GM23338 (cell line): ENCODE results near the gene RAB11FIP3. TPM values are rescaled to one million over a fixed set of nuclear protein-coding genes. Genes with fewer than 3 reads are reported as not detected.
A peak's percentile ranks its signal among the peaks of the same experiment; 100 is the strongest.

Source experiments
- ATAC-seq: fragments of 200-7000 bp; cut with Tn5 transposase; 3 replicates; pipeline ENCODE4 v1.9.1; 2020
- DNase-seq: peaks from one replicate; pipeline ENCODE4 v3.0.0-alpha.2; 2015; ENCODE audit warnings: low spot score
- H2AFZ ChIP-seq: fragments of 200-600 bp; sonication (generic); 2 replicates; pipeline ENCODE4 v1.8.0; 2016; ENCODE audit warnings: antibody characterized with exemption, mild to moderate bottlenecking, moderate library complexity
- H3F3A ChIP-seq: fragments of 200-600 bp; sonication (generic); replicated peaks from 2 replicates; pipeline ENCODE4 v1.8.0; 2017; ENCODE audit warnings: antibody characterized with exemption, mixed run types, low read depth
- H3K27ac ChIP-seq: fragments of 200-600 bp; sonication (generic); 2 replicates; pipeline ENCODE4 v1.6.1; 2016; ENCODE audit warnings: low read depth
- H3K27me3 ChIP-seq: fragments of 200-600 bp; sonication (generic); 2 replicates; pipeline ENCODE4 v1.8.0; 2016; ENCODE audit warnings: mild to moderate bottlenecking, mixed run types, moderate library complexity; ENCODE audit not compliant: insufficient read depth
- H3K36me3 ChIP-seq: fragments of 200-600 bp; sonication (generic); 2 replicates; pipeline ENCODE4 v1.8.0; 2016; ENCODE audit warnings: mild to moderate bottlenecking; ENCODE audit not compliant: insufficient read depth
- H3K4me1 ChIP-seq: fragments of 200-600 bp; sonication (generic); 2 replicates; pipeline ENCODE4 v1.8.0; 2016; ENCODE audit warnings: mild to moderate bottlenecking, moderate library complexity; ENCODE audit not compliant: insufficient read depth
- H3K4me2 ChIP-seq: fragments of 200-600 bp; sonication (generic); 2 replicates; pipeline ENCODE4 v1.7.1; 2017; ENCODE audit warnings: mixed run types
- H3K4me3 ChIP-seq: fragments of 200-600 bp; sonication (generic); 2 replicates; pipeline ENCODE4 v1.6.1; 2016; ENCODE audit warnings: mixed run types
- H3K79me2 ChIP-seq: fragments of 200-600 bp; sonication (generic); replicated peaks from 2 replicates; pipeline ENCODE4 v1.8.0; 2017; ENCODE audit warnings: mild to moderate bottlenecking; ENCODE audit not compliant: insufficient read depth
- H3K9me2 ChIP-seq: fragments of 200-600 bp; sonication (generic); 2 replicates; pipeline ENCODE4 v1.8.0; 2017; ENCODE audit not compliant: insufficient read depth
- H4K20me1 ChIP-seq: fragments of 200-600 bp; sonication (generic); replicated peaks from 2 replicates; pipeline ENCODE4 v1.8.0; 2017; ENCODE audit warnings: mild to moderate bottlenecking; ENCODE audit not compliant: insufficient read depth
- H3K27ac Mint-ChIP-seq: 2 replicates; pipeline ENCODE4 v1.8.0; 2020; ENCODE audit warnings: inconsistent platforms, mild to moderate bottlenecking, moderate library complexity, mixed read lengths
- H3K27me3 Mint-ChIP-seq: 3 replicates; pipeline ENCODE4 v1.8.0; 2022; ENCODE audit warnings: low read depth, mild to moderate bottlenecking, moderate library complexity, mixed read lengths, inconsistent platforms; ENCODE audit not compliant: insufficient read depth, poor library complexity
- H3K36me3 Mint-ChIP-seq: 3 replicates; pipeline ENCODE4 v1.8.0; 2021; ENCODE audit warnings: low read depth, mild to moderate bottlenecking, inconsistent platforms, moderate library complexity, mixed read lengths
- H3K4me1 Mint-ChIP-seq: 3 replicates; pipeline ENCODE4 v1.8.0; 2020; ENCODE audit warnings: mild to moderate bottlenecking, inconsistent platforms, mixed read lengths
- H3K4me3 Mint-ChIP-seq: 3 replicates; pipeline ENCODE4 v1.8.0; 2021; ENCODE audit warnings: moderate library complexity, mild to moderate bottlenecking, inconsistent platforms, mixed read lengths
- H3K9me3 Mint-ChIP-seq: 3 replicates; pipeline ENCODE4 v1.8.0; 2020; ENCODE audit warnings: moderate library complexity, mild to moderate bottlenecking, inconsistent platforms, mixed read lengths
- CREB1 ChIP-seq: fragments of 250-450 bp; sonication (Bioruptor Pico); IDR thresholded peaks from 2 replicates; pipeline ENCODE4 v1.5.0; 2020; ENCODE audit warnings: low read depth, mild to moderate bottlenecking, moderate library complexity
- EZH2 ChIP-seq: fragments of 200-600 bp; sonication (generic); IDR thresholded peaks from one replicate; pipeline ENCODE4 v1.8.0; 2017; ENCODE audit warnings: antibody characterized with exemption, mild to moderate bottlenecking, low read depth; ENCODE audit not compliant: unreplicated experiment
- EZH2phosphoT487 ChIP-seq: fragments of 200-600 bp; sonication (generic); IDR thresholded peaks from one replicate; pipeline ENCODE4 v1.8.1; 2018; ENCODE audit warnings: antibody characterized with exemption; ENCODE audit not compliant: unreplicated experiment
- JUNB ChIP-seq: IDR thresholded peaks from one replicate; pipeline ENCODE4 v1.6.1; 2016; ENCODE audit warnings: antibody characterized with exemption; ENCODE audit not compliant: unreplicated experiment
- NANOG ChIP-seq: IDR thresholded peaks from 2 replicates; pipeline ENCODE4 v1.6.1; 2016; ENCODE audit warnings: antibody characterized with exemption, borderline replicate concordance
- POLR2AphosphoS5 ChIP-seq: IDR thresholded peaks from 2 replicates; pipeline ENCODE4 v1.6.1; 2016; ENCODE audit warnings: antibody characterized with exemption, low read depth
- STAT1 ChIP-seq: IDR thresholded peaks from one replicate; pipeline ENCODE4 v1.6.1; 2016; ENCODE audit warnings: antibody characterized with exemption; ENCODE audit not compliant: unreplicated experiment
- ZNF114 ChIP-seq: fragments of 250-450 bp; sonication (Bioruptor Pico); IDR thresholded peaks from 2 replicates; pipeline ENCODE4 v1.5.0; 2020; ENCODE audit warnings: mild to moderate bottlenecking, moderate library complexity
- ZNF331 ChIP-seq: fragments of 250-450 bp; sonication (Bioruptor Pico); IDR thresholded peaks from 2 replicates; pipeline ENCODE4 v1.5.0; 2020; ENCODE audit warnings: low read depth, mild to moderate bottlenecking, moderate library complexity
- polyA plus RNA-seq: library from polyadenylated mRNA; unstranded; fragments of >200 nt; fragmentation: Nextera tagmentation; extraction: Ambion mirVana; gene quantifications from 2 replicates; pipeline ENCODE4 v1.2.1, GENCODE V29; 2016
- total RNA-seq: library from RNA; depleted of rRNA; stranded (reverse); fragments of >200 nt; shearing (Covaris generic); gene quantifications from 2 replicates; pipeline ENCODE4 v1.2.3, GENCODE V29; 2014
- TF ChIP-seq, protein P1 (sequence below): fragments of 250-450 bp; sonication (Bioruptor Pico); IDR thresholded peaks from 2 replicates; pipeline ENCODE4 v1.5.0; 2020; ENCODE audit warnings: mild to moderate bottlenecking, moderate library complexity
- TF ChIP-seq, protein P2 (sequence below): IDR thresholded peaks from 2 replicates; pipeline ENCODE4 v1.6.1; 2016; ENCODE audit warnings: antibody characterized with exemption
- TF ChIP-seq, protein P3 (sequence below), 2 experiments: fragments of 200-600 bp in 1 of 2; sonication (generic) in 1 of 2; conservative IDR thresholded peaks; 2 replicates each; pipeline versions ENCODE4 v1.5.1 to v1.6.1; 2016 to 2017; ENCODE audit warnings: antibody characterized with exemption in 2 of 2, low read depth in 2 of 2, mild to moderate bottlenecking in 2 of 2, moderate library complexity in 1 of 2
- TF ChIP-seq, protein P4 (sequence below): IDR thresholded peaks from one replicate; pipeline ENCODE4 v1.6.1; 2018; ENCODE audit warnings: antibody characterized with exemption; ENCODE audit not compliant: unreplicated experiment

The RAB11FIP3 gene
- total and polyA plus RNA-seq, 2 experiments from 2014 or later = 3.2 to 29.2 TPM

DNA sequence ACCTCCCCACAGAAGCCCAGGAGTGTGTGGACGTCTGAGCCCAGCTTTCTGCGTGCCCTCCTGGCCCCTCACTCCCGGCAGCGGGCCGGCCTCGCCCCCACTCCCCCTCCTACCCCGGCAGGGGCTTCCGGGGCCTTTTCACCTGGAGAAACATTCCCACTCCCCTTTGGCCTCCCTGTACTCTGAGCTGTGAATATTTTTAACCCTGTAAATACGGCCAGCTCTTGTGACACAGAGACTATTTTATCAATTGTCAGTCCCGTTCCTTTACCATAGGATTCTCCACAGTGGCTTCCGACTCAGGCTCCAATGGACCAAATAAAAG is 128.8 kb downstream of the RAB11FIP3 start:
- no peak overlapping the region for H3K4me3 ChIP-seq
- H3K4me3 Mint-ChIP-seq = no peak overlapping the region; the same call in 2 of the 3 replicates
- no peaks in the 10 kb centered on the region for H3K4me1 Mint-ChIP-seq
- no peaks in the 10 kb centered on the region for H3K36me3 ChIP-seq
- peak overlapping the region; percentile 26; the same call in 1 of the 2 replicates for H3K27ac ChIP-seq
- H3K27ac Mint-ChIP-seq = no peak overlapping the region
- DNase-seq (no peak), ATAC-seq (no peak)
- H3K4me2 ChIP-seq = no peak overlapping the region
- no peak overlapping the region for H2AFZ ChIP-seq
- no peaks in the 10 kb centered on the region; the same call in 1 of the 2 replicates for H3K4me1 ChIP-seq
- H3K9me3 Mint-ChIP-seq = no peaks in the 10 kb centered on the region
- H3K36me3 Mint-ChIP-seq = peaks cover 3% of the 10 kb centered on the region; the same call in 1 of the 3 replicates
- peaks cover 11% of the 10 kb centered on the region for H3K27me3 ChIP-seq
- 0 out of 2 replicates have a peak, but pooled peaks cover 3% of the 10 kb centered on the region for H3F3A ChIP-seq
- no peaks in the 10 kb centered on the region for H3K79me2 ChIP-seq
- H3K27me3 Mint-ChIP-seq = peaks cover 8% of the 10 kb centered on the region
- H4K20me1 ChIP-seq = no peaks in the 10 kb centered on the region; the same call in 1 of the 2 replicates
- no peaks in the 10 kb centered on the region for H3K9me2 ChIP-seq
- TF ChIP-seq, protein P1, sequence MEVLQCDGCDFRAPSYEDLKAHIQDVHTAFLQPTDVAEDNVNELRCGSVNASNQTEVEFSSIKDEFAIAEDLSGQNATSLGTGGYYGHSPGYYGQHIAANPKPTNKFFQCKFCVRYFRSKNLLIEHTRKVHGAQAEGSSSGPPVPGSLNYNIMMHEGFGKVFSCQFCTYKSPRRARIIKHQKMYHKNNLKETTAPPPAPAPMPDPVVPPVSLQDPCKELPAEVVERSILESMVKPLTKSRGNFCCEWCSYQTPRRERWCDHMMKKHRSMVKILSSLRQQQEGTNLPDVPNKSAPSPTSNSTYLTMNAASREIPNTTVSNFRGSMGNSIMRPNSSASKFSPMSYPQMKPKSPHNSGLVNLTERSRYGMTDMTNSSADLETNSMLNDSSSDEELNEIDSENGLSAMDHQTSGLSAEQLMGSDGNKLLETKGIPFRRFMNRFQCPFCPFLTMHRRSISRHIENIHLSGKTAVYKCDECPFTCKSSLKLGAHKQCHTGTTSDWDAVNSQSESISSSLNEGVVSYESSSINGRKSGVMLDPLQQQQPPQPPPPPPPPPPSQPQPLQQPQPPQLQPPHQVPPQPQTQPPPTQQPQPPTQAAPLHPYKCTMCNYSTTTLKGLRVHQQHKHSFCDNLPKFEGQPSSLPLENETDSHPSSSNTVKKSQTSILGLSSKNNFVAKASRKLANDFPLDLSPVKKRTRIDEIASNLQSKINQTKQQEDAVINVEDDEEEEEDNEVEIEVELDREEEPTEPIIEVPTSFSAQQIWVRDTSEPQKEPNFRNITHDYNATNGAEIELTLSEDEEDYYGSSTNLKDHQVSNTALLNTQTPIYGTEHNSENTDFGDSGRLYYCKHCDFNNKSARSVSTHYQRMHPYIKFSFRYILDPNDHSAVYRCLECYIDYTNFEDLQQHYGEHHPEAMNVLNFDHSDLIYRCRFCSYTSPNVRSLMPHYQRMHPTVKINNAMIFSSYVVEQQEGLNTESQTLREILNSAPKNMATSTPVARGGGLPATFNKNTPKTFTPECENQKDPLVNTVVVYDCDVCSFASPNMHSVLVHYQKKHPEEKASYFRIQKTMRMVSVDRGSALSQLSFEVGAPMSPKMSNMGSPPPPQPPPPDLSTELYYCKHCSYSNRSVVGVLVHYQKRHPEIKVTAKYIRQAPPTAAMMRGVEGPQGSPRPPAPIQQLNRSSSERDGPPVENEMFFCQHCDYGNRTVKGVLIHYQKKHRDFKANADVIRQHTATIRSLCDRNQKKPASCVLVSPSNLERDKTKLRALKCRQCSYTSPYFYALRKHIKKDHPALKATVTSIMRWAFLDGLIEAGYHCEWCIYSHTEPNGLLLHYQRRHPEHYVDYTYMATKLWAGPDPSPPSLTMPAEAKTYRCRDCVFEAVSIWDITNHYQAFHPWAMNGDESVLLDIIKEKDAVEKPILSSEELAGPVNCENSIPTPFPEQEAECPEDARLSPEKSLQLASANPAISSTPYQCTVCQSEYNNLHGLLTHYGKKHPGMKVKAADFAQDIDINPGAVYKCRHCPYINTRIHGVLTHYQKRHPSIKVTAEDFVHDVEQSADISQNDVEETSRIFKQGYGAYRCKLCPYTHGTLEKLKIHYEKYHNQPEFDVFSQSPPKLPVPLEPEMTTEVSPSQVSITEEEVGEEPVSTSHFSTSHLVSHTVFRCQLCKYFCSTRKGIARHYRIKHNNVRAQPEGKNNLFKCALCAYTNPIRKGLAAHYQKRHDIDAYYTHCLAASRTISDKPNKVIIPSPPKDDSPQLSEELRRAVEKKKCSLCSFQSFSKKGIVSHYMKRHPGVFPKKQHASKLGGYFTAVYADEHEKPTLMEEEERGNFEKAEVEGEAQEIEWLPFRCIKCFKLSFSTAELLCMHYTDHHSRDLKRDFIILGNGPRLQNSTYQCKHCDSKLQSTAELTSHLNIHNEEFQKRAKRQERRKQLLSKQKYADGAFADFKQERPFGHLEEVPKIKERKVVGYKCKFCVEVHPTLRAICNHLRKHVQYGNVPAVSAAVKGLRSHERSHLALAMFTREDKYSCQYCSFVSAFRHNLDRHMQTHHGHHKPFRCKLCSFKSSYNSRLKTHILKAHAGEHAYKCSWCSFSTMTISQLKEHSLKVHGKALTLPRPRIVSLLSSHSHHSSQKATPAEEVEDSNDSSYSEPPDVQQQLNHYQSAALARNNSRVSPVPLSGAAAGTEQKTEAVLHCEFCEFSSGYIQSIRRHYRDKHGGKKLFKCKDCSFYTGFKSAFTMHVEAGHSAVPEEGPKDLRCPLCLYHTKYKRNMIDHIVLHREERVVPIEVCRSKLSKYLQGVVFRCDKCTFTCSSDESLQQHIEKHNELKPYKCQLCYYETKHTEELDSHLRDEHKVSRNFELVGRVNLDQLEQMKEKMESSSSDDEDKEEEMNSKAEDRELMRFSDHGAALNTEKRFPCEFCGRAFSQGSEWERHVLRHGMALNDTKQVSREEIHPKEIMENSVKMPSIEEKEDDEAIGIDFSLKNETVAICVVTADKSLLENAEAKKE (CRISPR knock-in tag) = no peak
- no peak for TF ChIP-seq CREB1 (CRISPR knock-in tag)
- TF ChIP-seq STAT1 = no peak
- TF ChIP-seq ZNF114 (CRISPR knock-in tag) = no peak
- TF ChIP-seq EZH2phosphoT487 = no peak
- TF ChIP-seq POLR2AphosphoS5 = no peak
- no peak for TF ChIP-seq EZH2
- no peak for TF ChIP-seq JUNB
- TF ChIP-seq, protein P2, sequence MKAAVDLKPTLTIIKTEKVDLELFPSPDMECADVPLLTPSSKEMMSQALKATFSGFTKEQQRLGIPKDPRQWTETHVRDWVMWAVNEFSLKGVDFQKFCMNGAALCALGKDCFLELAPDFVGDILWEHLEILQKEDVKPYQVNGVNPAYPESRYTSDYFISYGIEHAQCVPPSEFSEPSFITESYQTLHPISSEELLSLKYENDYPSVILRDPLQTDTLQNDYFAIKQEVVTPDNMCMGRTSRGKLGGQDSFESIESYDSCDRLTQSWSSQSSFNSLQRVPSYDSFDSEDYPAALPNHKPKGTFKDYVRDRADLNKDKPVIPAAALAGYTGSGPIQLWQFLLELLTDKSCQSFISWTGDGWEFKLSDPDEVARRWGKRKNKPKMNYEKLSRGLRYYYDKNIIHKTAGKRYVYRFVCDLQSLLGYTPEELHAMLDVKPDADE = no peak
- TF ChIP-seq, protein P3, sequence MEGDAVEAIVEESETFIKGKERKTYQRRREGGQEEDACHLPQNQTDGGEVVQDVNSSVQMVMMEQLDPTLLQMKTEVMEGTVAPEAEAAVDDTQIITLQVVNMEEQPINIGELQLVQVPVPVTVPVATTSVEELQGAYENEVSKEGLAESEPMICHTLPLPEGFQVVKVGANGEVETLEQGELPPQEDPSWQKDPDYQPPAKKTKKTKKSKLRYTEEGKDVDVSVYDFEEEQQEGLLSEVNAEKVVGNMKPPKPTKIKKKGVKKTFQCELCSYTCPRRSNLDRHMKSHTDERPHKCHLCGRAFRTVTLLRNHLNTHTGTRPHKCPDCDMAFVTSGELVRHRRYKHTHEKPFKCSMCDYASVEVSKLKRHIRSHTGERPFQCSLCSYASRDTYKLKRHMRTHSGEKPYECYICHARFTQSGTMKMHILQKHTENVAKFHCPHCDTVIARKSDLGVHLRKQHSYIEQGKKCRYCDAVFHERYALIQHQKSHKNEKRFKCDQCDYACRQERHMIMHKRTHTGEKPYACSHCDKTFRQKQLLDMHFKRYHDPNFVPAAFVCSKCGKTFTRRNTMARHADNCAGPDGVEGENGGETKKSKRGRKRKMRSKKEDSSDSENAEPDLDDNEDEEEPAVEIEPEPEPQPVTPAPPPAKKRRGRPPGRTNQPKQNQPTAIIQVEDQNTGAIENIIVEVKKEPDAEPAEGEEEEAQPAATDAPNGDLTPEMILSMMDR (conservative IDR thresholded peaks at IDR 0.05; ENCODE audit: low read depth in 2 of 2) = no peak
- TF ChIP-seq, protein P4, sequence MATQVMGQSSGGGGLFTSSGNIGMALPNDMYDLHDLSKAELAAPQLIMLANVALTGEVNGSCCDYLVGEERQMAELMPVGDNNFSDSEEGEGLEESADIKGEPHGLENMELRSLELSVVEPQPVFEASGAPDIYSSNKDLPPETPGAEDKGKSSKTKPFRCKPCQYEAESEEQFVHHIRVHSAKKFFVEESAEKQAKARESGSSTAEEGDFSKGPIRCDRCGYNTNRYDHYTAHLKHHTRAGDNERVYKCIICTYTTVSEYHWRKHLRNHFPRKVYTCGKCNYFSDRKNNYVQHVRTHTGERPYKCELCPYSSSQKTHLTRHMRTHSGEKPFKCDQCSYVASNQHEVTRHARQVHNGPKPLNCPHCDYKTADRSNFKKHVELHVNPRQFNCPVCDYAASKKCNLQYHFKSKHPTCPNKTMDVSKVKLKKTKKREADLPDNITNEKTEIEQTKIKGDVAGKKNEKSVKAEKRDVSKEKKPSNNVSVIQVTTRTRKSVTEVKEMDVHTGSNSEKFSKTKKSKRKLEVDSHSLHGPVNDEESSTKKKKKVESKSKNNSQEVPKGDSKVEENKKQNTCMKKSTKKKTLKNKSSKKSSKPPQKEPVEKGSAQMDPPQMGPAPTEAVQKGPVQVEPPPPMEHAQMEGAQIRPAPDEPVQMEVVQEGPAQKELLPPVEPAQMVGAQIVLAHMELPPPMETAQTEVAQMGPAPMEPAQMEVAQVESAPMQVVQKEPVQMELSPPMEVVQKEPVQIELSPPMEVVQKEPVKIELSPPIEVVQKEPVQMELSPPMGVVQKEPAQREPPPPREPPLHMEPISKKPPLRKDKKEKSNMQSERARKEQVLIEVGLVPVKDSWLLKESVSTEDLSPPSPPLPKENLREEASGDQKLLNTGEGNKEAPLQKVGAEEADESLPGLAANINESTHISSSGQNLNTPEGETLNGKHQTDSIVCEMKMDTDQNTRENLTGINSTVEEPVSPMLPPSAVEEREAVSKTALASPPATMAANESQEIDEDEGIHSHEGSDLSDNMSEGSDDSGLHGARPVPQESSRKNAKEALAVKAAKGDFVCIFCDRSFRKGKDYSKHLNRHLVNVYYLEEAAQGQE = no peak
- no peak for TF ChIP-seq NANOG
- TF ChIP-seq ZNF331 (CRISPR knock-in tag) = no peak
